ENCODE measurements around the gene PLD4.

- TF ChIP-seq, protein P1, sequence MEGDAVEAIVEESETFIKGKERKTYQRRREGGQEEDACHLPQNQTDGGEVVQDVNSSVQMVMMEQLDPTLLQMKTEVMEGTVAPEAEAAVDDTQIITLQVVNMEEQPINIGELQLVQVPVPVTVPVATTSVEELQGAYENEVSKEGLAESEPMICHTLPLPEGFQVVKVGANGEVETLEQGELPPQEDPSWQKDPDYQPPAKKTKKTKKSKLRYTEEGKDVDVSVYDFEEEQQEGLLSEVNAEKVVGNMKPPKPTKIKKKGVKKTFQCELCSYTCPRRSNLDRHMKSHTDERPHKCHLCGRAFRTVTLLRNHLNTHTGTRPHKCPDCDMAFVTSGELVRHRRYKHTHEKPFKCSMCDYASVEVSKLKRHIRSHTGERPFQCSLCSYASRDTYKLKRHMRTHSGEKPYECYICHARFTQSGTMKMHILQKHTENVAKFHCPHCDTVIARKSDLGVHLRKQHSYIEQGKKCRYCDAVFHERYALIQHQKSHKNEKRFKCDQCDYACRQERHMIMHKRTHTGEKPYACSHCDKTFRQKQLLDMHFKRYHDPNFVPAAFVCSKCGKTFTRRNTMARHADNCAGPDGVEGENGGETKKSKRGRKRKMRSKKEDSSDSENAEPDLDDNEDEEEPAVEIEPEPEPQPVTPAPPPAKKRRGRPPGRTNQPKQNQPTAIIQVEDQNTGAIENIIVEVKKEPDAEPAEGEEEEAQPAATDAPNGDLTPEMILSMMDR (IDR thresholded peaks at IDR 0.05): no peak
- TF ChIP-seq POLR2A (IDR thresholded peaks at IDR 0.05): no peak
- no peak for TF ChIP-seq POLR2AphosphoS5 (IDR thresholded peaks at IDR 0.05)
Observed at GRCh38 chr14:104882325-104882973, 42.2 kb upstream of the PLD4 start.

Data from suprapubic skin (tissue), 4 donors.